GM19099 (cell line): ENCODE measurements around the gene KRTAP5-3.

Experiments
- POLR2A ChIP-seq: IDR thresholded peaks from 3 replicates; pipeline ENCODE4 v1.6.1; 2011; ENCODE audit warnings: low read depth; ENCODE audit not compliant: insufficient read length; ENCODE audit errors: extremely low read depth

The KRTAP5-3 gene

GRCh38 chr11:1608363-1608762 lies at the start of gene KRTAP5-3:
TSS of gene KRTAP5-3 (minus strand) at chr11:1608463. CDS start at chr11:1608385, 78 bp downstream.
- TF ChIP-seq POLR2A: no peak

GRCh38 chr11:1656670-1657069 lies 48.4 kb upstream of the KRTAP5-3 start:
- no peak for TF ChIP-seq POLR2A

GRCh38 chr11:1656061-1656441 lies 47.8 kb upstream of the KRTAP5-3 start:
- TF ChIP-seq POLR2A: no peak

GRCh38 chr11:1655168-1656060 lies 47.2 kb upstream of the KRTAP5-3 start:
- TF ChIP-seq POLR2A: no peak

GRCh38 chr11:1654388-1655167 lies 46.3 kb upstream of the KRTAP5-3 start:
- TF ChIP-seq POLR2A: no peak

GRCh38 chr11:1653541-1654387 lies 45.5 kb upstream of the KRTAP5-3 start:
- TF ChIP-seq POLR2A: no peak

- TF ChIP-seq POLR2A: no peak
Observed at GRCh38 chr11:1652771-1653540, 44.7 kb upstream of the KRTAP5-3 start.

GRCh38 chr11:1652442-1652770 lies 44.1 kb upstream of the KRTAP5-3 start:
- no peak for TF ChIP-seq POLR2A

- no peak for TF ChIP-seq POLR2A
Observed at GRCh38 chr11:1652026-1652425, 43.8 kb upstream of the KRTAP5-3 start.

GRCh38 chr11:1651411-1651980 lies 43.2 kb upstream of the KRTAP5-3 start:
- TF ChIP-seq POLR2A: no peak

GRCh38 chr11:1650918-1651262 lies 42.6 kb upstream of the KRTAP5-3 start:
- TF ChIP-seq POLR2A: no peak

GRCh38 chr11:1650034-1650917 lies 42.0 kb upstream of the KRTAP5-3 start:
- TF ChIP-seq POLR2A: no peak
